K562 (cell line): Measurements from ENCODE around the gene CEMIP2. TPM values are rescaled to one million over a fixed set of nuclear protein-coding genes. Genes with fewer than 3 reads are reported as not detected.

Experiments used
- ARID4B ChIP-seq: sonication (generic); formaldehyde crosslinking; IDR thresholded peaks from 2 replicates; pipeline ENCODE4 v1.8.0; 2022; ENCODE audit warnings: mild to moderate bottlenecking, missing genetic modification reagents
- CREM ChIP-seq: IDR thresholded peaks from 2 replicates; pipeline ENCODE4 v1.6.1; 2014; ENCODE audit warnings: antibody characterized with exemption, low read depth
- FOSL1 ChIP-seq: fragments of 200-800 bp; sonication (Bioruptor generic); conservative IDR thresholded peaks from 2 replicates; pipeline ENCODE4 v1.6.1; 2016; ENCODE audit warnings: missing genetic modification characterization, missing compliant biosample characterization
- HDAC6 ChIP-seq: IDR thresholded peaks from 2 replicates; pipeline ENCODE4 v1.6.1; 2012; ENCODE audit warnings: low read depth, mild to moderate bottlenecking, control low read depth, inconsistent platforms, low read length, moderate library complexity
- HMGXB4 ChIP-seq: sonication (generic); formaldehyde crosslinking; IDR thresholded peaks from 2 replicates; pipeline ENCODE4 v1.8.1; 2023; ENCODE audit warnings: mild to moderate bottlenecking, missing genetic modification reagents
- KDM2B ChIP-seq: fragments of 250-450 bp; sonication (Bioruptor Pico); IDR thresholded peaks from 2 replicates; pipeline ENCODE4 v1.8.0; 2021; ENCODE audit warnings: mild to moderate bottlenecking, moderate library complexity
- MBD2 ChIP-seq: sonication (generic); IDR thresholded peaks from 2 replicates; pipeline ENCODE4 v1.6.1; 2016; ENCODE audit warnings: low read depth, borderline replicate concordance
- MCM2 ChIP-seq: fragments of 450-650 bp; IDR thresholded peaks from 2 replicates; pipeline ENCODE4 v1.6.1; 2017; ENCODE audit warnings: low read depth, mild to moderate bottlenecking
- MECOM ChIP-seq: fragments of 250-450 bp; sonication (Bioruptor Pico); IDR thresholded peaks from 2 replicates; pipeline ENCODE4 v1.8.0; 2022; ENCODE audit warnings: inconsistent platforms
- MYC ChIP-seq, 2 experiments: fragments of 250-450 bp in 1 of 2; sonication (Bioruptor Pico) in 1 of 2; IDR thresholded peaks; 2 replicates each; pipeline versions ENCODE4 v1.5.1 to v1.6.1; 2012 to 2021; ENCODE audit warnings: low read depth in 2 of 2, borderline replicate concordance in 1 of 2, improper control_type of control experiment in 1 of 2, low read length in 1 of 2, mild to moderate bottlenecking in 1 of 2, moderate library complexity in 1 of 2
- NFIC ChIP-seq: fragments of 450-650 bp; IDR thresholded peaks from 2 replicates; pipeline ENCODE4 v1.6.1; 2017; ENCODE audit warnings: mild to moderate bottlenecking, inconsistent platforms
- NFXL1 ChIP-seq: fragments of 450-650 bp; formaldehyde crosslinking; IDR thresholded peaks from 2 replicates; pipeline ENCODE4 v1.4.0; 2021; ENCODE audit warnings: mild to moderate bottlenecking
- POLR2H ChIP-seq: IDR thresholded peaks from 2 replicates; pipeline ENCODE4 v1.6.1; 2016; ENCODE audit warnings: missing genetic modification characterization, low read depth, mild to moderate bottlenecking, control low read depth, missing compliant biosample characterization, moderate library complexity
- RBFOX2 ChIP-seq: fragments of 200-400 bp; formaldehyde crosslinking; IDR thresholded peaks from 2 replicates; pipeline ENCODE4 v1.6.1; 2017; ENCODE audit warnings: low read depth, mild to moderate bottlenecking, low read length, moderate library complexity
- RBM22 ChIP-seq: fragments of 200-400 bp; formaldehyde crosslinking; IDR thresholded peaks from 2 replicates; pipeline ENCODE4 v1.6.1; 2018; ENCODE audit warnings: low read length, low read depth; ENCODE audit not compliant: poor library complexity, severe bottlenecking
- SIN3A ChIP-seq, 2 experiments: fragments of 150-350 bp in 1 of 2; IDR thresholded peaks; 2 replicates each; pipeline ENCODE4 v1.6.1; 2011 to 2016; ENCODE audit warnings: borderline replicate concordance in 2 of 2, low read depth in 2 of 2, low read length in 2 of 2, mild to moderate bottlenecking in 2 of 2, moderate library complexity in 2 of 2; ENCODE audit not compliant: control insufficient read depth in 1 of 2
- SMAD4 ChIP-seq: fragments of 250-450 bp; sonication (Bioruptor Pico); conservative IDR thresholded peaks from 2 replicates; pipeline ENCODE4 v1.8.0; 2021; ENCODE audit warnings: inconsistent platforms, mild to moderate bottlenecking, moderate library complexity
- ZBTB43 ChIP-seq: sonication (generic); formaldehyde crosslinking; IDR thresholded peaks from 2 replicates; pipeline ENCODE4 v1.8.0; 2023; ENCODE audit warnings: mild to moderate bottlenecking, missing genetic modification reagents
- ZNF175 ChIP-seq: fragments of 200-800 bp; sonication (Bioruptor generic); IDR thresholded peaks from 2 replicates; pipeline ENCODE4 v1.6.1; 2016; ENCODE audit warnings: low read depth, mild to moderate bottlenecking, missing genetic modification characterization, missing compliant biosample characterization
- ZNF431 ChIP-seq: sonication (generic); formaldehyde crosslinking; IDR thresholded peaks from 2 replicates; pipeline ENCODE4 v1.8.0; 2022; ENCODE audit warnings: mild to moderate bottlenecking, missing genetic modification reagents
- polyA plus RNA-seq, 8 experiments: library from polyadenylated mRNA; depleted of rRNA in 4 of 8; stranded (reverse) in 5 of 8; unstranded in 3 of 8; fragments of >200 nt; fragmentation: Nextera tagmentation in 2 of 8; fragmentation: Illumina TruSeq in 1 of 8; extraction: Ambion mirVana in 2 of 8; extraction: Trizol in 1 of 8; gene quantifications; 2 replicates each; pipeline versions ENCODE4 v1.2.1 to v1.2.3, GENCODE V29; 2011 to 2014; ENCODE audit warnings: inconsistent platforms in 1 of 8, missing spikeins in 1 of 8
- total RNA-seq, 7 experiments: library from RNA; depleted of rRNA in 6 of 7; stranded (reverse); fragments of >200 nt in 6 of 7; fragmentation: Illumina TruSeq in 2 of 7; extraction: Trizol in 2 of 7; gene quantifications; 2 replicates each; pipeline versions ENCODE4 v1.2.1 to v1.2.3, GENCODE V29; 2011 to 2021; ENCODE audit warnings: low replicate concordance in 1 of 7

Gene CEMIP2
- total and polyA plus RNA-seq, 9 of the 15 experiments (the other 6 are each of a cell fraction or from before 2014, with no cell fraction given): 5.4 to 29.9 (median 14.2) TPM

GRCh38 chr9:71768388-71769174 lies at the start of gene CEMIP2 (continued):
- TF ChIP-seq ARID4B (CRISPR knock-in tag) (no peak), FOSL1 (tag) (no peak), ZNF431 (CRISPR knock-in tag) (no peak), POLR2H (tag) (peak; percentile 54; the same call in 1 of the 2 replicates), SMAD4 (CRISPR knock-in tag) (no peak), MBD2 (no peak), RBFOX2 (peak; percentile 95), KDM2B (CRISPR knock-in tag) (no peak), NFXL1 (no peak), HMGXB4 (no peak), HDAC6 (no peak), SIN3A (IDR thresholded peaks at IDR 0.05; ENCODE audit: borderline replicate concordance in 2 of 2, control insufficient read depth in 1 of 2, low read depth in 2 of 2, low read length in 2 of 2) (no peak), ZBTB43 (no peak), MCM2 (no peak), ZNF175 (CRISPR knock-in tag) (no peak), RBM22 (no peak), CREM (peak; percentile 74), NFIC (0 out of 2 replicates have a peak, but pooled peaks have one; percentile 20), MYC (IDR thresholded peaks at IDR 0.05; ENCODE audit: low read depth, low read length) (no peak; the same call in 1 of the 2 replicates), MYC (CRISPR knock-in tag; IDR thresholded peaks at IDR 0.05; ENCODE audit: borderline replicate concordance, low read depth) (no peak), MECOM (CRISPR knock-in tag) (no peak)
